ENCODE data around the gene GRIN2C. TPM values are rescaled to one million over a fixed set of nuclear protein-coding genes. Genes with fewer than 3 reads are reported as not detected.

GRIN2C gene
- total and polyA plus RNA-seq, 2 donors (not counting 3 experiments of a cell fraction or from before 2014, with no cell fraction given) = 0.04 to 0.60 TPM

- H3K4me3 ChIP-seq (replicated peaks in 1 of 3; ENCODE audit: insufficient read depth in 1 of 3, low read depth in 1 of 3, low read length in 3 of 3) = no peak overlapping the region
- FAIRE-seq = no peak
Observed at GRCh38 chr17:74864297-74864865, 4.7 kb upstream of the GRIN2C start.

More at GRCh38 chr17:74864297-74864865, 4.7 kb upstream of the GRIN2C start:
- POLR2A ChIA-PET = no interaction called here
- Histone ChIP-seq H4K20me1 (replicated peaks; ENCODE audit: control insufficient read depth, extremely low read depth, insufficient read depth, low read length) (no peaks in the 10 kb centered on the region), H3K4me1 (ENCODE audit: control insufficient read depth, extremely low read depth, insufficient read depth, low read length) (peaks cover 18% of the 10 kb centered on the region), H3K27ac (ENCODE audit: insufficient read depth, low read depth, low read length) (no peak overlapping the region), H3K9me3 (replicated peaks; ENCODE audit: control insufficient read depth, insufficient read depth, low read length) (no peaks in the 10 kb centered on the region), H3K27me3 (ENCODE audit: control insufficient read depth in 2 of 2, insufficient read depth in 2 of 2, low read length in 2 of 2) (peaks cover 13 to 23% of the 10 kb centered on the region in 2 experiments), H3K9ac (replicated peaks; ENCODE audit: extremely low read depth, insufficient read depth, low read length) (no peak overlapping the region), H3K9me1 (replicated peaks; ENCODE audit: control insufficient read depth, extremely low read depth, insufficient read depth, low read length) (no peaks in the 10 kb centered on the region), H3K4me2 (ENCODE audit: insufficient read depth, low read length) (no peak overlapping the region), H3K79me2 (ENCODE audit: control insufficient read depth, insufficient read depth, low read length) (no peaks in the 10 kb centered on the region), H3K36me3 (ENCODE audit: control insufficient read depth in 2 of 2, extremely low read depth in 1 of 2, insufficient read depth in 2 of 2, low read length in 2 of 2) (no peaks in the 10 kb centered on the region), H2AFZ (ENCODE audit: low read depth, low read length) (no peak overlapping the region)
- dilution Hi-C loops (cut with MboI; ENCODE audit: extremely low pct_ligation_motif_present, low sequenced_read_pairs) = no loop called here
- no peak for TF ChIP-seq POLR2AphosphoS5 (IDR thresholded peaks at IDR 0.05; ENCODE audit: insufficient read depth, low read depth, low read length)
- no peak for TF ChIP-seq EZH2 (IDR thresholded peaks at IDR 0.05; ENCODE audit: borderline replicate concordance, low read depth, low read length, severe bottlenecking)
- TF ChIP-seq MAX (IDR thresholded peaks at IDR 0.05; ENCODE audit: insufficient read depth, insufficient read length) = no peak
- no peak for TF ChIP-seq POLR2A (IDR thresholded peaks at IDR 0.05; ENCODE audit: low read depth, low read length)
- TF ChIP-seq JUN (IDR thresholded peaks at IDR 0.05; ENCODE audit: borderline replicate concordance, insufficient read depth, insufficient read length, low read depth) = no peak
- TF ChIP-seq MYC (IDR thresholded peaks at IDR 0.05; ENCODE audit: low read depth, low read length) = no peak
- no peak for TF ChIP-seq GATA2 (IDR thresholded peaks at IDR 0.05; ENCODE audit: insufficient read depth, insufficient read length, low read depth, low read length)
- TF ChIP-seq FOS (IDR thresholded peaks at IDR 0.05; ENCODE audit: borderline replicate concordance, insufficient read depth, low read length) = no peak
- TF ChIP-seq CTCF (IDR thresholded peaks at IDR 0.05; ENCODE audit: extremely low read depth in 1 of 2, insufficient read depth in 1 of 2, low read depth in 1 of 2, low read length in 2 of 2) = no peak
- BruUV-seq (replicated peaks) = no TSS peak
- no peak for DNase-seq (ENCODE audit: low read depth, low spot score)
- intact Hi-C loops (cut with micrococcal nuclease) = no loop called here
- CTCF ChIA-PET = interaction anchor here (3.4 to 14.2 kb wide), 4 partner anchors 9 to 118 kb away, joined by 29 to 325 read pairs (median 155); partner anchors contain the start of gene FDXR
